GM12892 (cell line): Measurements from ENCODE around the gene AP3D1.
"Not testable (repeated sequence)": the region's sequence is repeated elsewhere in the genome, so short reads cannot be mapped to it uniquely, and the experiment has no call there.

ENCODE experiments used
- DNase-seq: peaks from one replicate; pipeline ENCODE4 v3.0.0; 2011; ENCODE audit not compliant: insufficient read length
- FAIRE-seq: peaks from 2 replicates; lab custom pipeline; 2011; peaks lifted over from hg19 to GRCh38; lab: Jason Lieb, UNC
- POLR2A ChIP-seq: IDR thresholded peaks from 2 replicates; pipeline ENCODE4 v1.6.1; 2011; ENCODE audit warnings: low read depth, low read length, control low read depth
- POLR2AphosphoS5 ChIP-seq: IDR thresholded peaks from 2 replicates; pipeline ENCODE4 v1.6.1; 2011; ENCODE audit warnings: low read depth, low read length, control low read depth
- TAF1 ChIP-seq: IDR thresholded peaks from 2 replicates; pipeline ENCODE4 v1.6.1; 2011; ENCODE audit warnings: low read depth, mild to moderate bottlenecking, control low read depth, low read length, borderline replicate concordance

The AP3D1 gene

GRCh38 chr19:2144190-2144589, 7.2 kb downstream of the AP3D1 start:
- DNase-seq (no peak), FAIRE-seq (no peak)
- TF ChIP-seq POLR2A = no peak
- no peak for TF ChIP-seq POLR2AphosphoS5
- TF ChIP-seq TAF1 = no peak

GRCh38 chr19:2142173-2142829, 9.1 kb downstream of the AP3D1 start:
- DNase-seq (no peak), FAIRE-seq (no peak)
- TF ChIP-seq TAF1 = no peak

- no peak for TF ChIP-seq POLR2A
- TF ChIP-seq POLR2AphosphoS5 = no peak
- TF ChIP-seq TAF1 = no peak
- no peak for DNase-seq
Observed at GRCh38 chr19:2140138-2140569, 11.2 kb downstream of the AP3D1 start.

GRCh38 chr19:2139385-2140137, 11.8 kb downstream of the AP3D1 start:
- no peak for DNase-seq
- TF ChIP-seq TAF1 (no peak), POLR2A (0 out of 2 replicates have a peak, but pooled peaks have one; percentile 14), POLR2AphosphoS5 (no peak)
- FAIRE-seq = no peak

More at GRCh38 chr19:2140138-2140569, 11.2 kb downstream of the AP3D1 start:
- no peak for FAIRE-seq

GRCh38 chr19:2138061-2138728, 13.2 kb downstream of the AP3D1 start:
- FAIRE-seq = no peak
- TF ChIP-seq POLR2A (no peak), POLR2AphosphoS5 (no peak), TAF1 (no peak)
- DNase-seq = no peak

DNA sequence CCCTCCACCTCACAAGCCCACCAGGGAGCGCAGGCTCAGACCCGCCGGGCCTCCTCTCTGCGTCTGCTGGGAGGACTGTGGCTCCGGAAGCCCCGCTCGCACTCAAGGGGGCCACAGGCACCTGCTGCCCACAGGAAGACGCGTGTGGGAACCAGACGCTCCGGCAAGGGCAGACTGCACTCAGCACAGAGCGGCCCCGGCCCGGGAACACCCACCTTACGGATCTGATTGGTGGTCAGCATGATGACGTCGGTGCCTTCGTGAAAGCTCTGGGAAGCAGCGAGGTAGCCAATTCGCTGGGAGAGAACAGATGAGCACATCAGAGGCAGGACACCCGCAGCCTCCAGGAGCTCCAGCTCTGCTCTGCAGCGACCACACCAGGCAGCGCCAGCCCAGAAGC, 14.6 kb downstream of the AP3D1 start:
- FAIRE-seq (no peak), DNase-seq (no peak)
- no peak for TF ChIP-seq TAF1
- no peak for TF ChIP-seq POLR2A
- no peak for TF ChIP-seq POLR2AphosphoS5

DNA sequence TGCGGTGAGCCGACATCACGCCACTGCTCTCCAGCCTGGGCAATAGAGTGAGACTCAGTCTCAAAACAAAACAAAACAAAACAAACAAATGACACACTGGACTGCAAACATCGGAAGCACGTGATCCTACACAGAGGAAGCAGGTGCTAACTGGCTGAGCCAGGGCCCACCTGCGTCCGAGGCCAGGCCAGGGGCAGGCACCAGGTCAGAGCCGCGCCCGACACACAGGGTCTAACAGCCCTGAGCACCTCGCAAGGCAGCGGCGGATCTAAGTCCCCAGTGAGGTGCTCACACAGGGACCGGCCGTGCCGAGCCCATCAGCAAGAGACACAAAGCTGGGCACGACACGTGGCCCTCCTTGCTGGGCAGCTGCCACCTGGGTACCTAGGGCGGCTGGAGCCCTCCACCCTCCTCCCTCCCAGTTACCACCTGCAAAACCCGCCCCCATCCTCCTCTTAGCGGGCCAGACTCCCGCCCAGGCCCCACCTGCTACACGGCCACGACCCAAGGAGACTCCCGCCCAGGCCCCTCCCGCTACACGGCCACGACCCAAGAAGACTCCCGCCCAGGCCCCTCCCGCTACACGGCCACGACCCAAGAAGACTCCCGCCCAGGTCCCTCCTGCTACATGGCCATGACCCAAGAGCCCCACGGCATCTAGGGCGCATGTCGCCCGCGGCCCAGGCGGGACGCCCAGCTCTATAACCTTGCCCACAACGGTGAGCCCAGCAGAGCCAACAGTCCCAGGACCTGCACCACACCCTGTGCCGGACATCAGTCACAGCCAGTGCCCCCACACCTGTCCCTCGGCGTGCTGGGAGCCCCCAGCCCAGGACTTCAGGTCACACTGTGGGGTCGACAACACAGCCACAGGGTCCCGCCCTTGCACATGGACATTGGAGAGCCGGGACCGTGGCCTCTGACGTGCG, 15.6 kb downstream of the AP3D1 start:
- no peak for FAIRE-seq
- no peak for TF ChIP-seq POLR2A
- no peak for DNase-seq

DNA sequence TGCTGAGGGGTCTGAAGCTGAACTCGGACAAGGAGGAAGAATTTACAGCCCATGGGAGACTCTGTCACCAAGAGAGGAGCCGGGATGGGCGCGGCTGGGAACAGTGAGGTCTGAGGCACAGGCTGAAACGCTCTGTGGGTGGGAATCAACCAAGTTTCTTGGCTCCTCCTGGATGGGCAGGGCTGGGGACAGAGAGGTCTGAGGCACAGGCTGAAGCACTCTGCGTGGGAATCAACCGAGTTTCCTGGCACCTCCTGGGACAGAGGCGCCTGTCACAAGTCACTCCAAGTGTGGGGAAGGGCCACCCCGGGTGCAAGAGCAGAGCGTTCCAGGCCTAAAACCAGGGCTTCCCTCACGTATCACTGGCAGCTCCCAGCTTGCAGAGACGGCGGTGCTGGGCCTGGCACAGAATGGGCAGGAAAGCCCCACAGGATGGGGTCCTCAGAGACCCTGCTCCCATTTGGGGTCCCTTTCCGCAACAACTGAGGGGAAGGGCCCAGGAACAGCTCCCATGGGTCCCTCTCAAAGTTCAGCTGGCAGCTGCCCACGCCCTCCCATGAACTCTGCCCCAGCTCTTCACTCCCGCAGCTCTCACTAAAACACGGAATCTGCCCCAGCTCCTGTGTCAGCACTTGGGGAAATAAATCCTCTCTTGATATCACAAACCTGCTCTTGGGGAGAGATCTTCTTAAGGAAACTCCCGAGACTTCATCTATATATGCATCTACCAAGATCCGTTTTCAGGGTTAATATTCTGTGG, 18.5 kb downstream of the AP3D1 start:
- no peak for FAIRE-seq
- no peak for TF ChIP-seq TAF1
- no peak for TF ChIP-seq POLR2A
- TF ChIP-seq POLR2AphosphoS5 = no peak
- DNase-seq = no peak

- DNase-seq (no peak), FAIRE-seq (no peak)
- TF ChIP-seq POLR2AphosphoS5 = no peak
- no peak for TF ChIP-seq POLR2A
- no peak for TF ChIP-seq TAF1
Observed at GRCh38 chr19:2132191-2132590, 19.2 kb downstream of the AP3D1 start.

- FAIRE-seq, DNase-seq: not testable (repeated sequence)
Observed at GRCh38 chr19:2131012-2131975, 20.1 kb downstream of the AP3D1 start.
